ENCODE results near the gene CFAP57. TPM values are rescaled to one million over a fixed set of nuclear protein-coding genes. Genes with fewer than 3 reads are reported as not detected.

CFAP57 gene
- total RNA-seq, 1 donor from 2014 or later = 0.17 TPM

DNA sequence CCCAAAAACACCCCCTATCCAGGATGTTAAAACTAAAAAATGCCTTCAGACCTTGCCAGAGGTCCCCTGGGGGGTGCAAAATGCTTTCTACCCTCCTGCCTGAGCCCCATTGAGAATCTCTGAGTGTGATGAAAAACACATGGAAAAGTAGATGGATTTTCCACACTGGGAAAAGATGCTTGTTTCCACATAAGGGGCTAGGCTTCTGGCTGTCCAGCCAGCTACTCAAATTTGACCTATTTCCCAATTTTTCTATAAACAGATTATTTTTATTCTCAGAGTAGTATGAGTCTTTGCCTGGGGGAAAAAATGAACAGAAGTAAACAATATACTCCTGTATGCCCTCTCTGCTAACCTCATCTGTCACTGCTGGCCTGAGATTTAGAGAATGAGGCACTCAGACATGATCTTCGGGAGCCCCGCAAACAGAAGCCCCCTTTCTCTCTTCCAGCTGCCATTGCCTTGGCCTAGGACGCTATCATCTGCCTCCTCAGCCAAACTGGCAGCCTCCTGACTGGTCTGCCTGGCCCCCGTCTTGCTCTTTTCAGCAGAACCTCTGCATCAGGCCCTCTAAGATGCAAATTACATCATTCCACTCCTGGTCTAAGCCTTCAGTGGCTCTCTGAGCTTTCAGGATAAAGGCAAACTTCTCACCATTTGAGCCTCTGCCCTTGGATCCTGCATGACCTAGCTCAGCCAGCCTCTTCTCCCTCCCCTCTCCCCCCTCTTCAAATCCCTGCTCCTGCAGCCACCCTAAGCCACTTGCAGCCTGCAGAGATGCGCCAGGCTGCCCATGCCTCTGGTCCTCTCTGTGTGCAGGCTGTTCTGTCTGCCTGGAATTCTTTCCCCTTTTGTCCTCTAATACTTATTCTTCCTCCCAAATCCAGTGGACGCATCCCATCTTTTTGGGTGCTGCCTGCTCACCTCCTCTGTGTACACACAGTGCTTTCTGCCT is 58.0 kb downstream of the CFAP57 start:
- DNase-seq = no peak

DNA sequence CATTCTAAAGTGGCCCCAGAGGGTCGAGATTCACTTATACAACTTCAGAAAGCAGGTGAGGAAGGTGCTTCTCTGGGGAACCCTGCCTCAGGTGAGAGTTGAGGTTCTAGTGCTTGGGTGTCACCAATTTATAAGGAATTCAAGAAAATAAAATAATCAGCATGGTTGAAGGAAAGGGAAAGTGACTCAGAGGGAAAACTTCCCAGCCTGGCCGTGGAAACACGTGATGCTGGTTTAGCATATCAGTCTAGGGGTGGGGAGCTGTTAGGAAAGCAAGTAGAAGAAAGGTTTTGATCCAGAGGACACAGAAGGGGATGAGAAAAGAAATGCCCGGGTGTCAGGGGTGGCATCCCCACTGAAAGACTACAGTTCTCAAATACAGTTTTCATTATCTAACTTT is 59.9 kb downstream of the CFAP57 start:
- peak; percentile 87 for DNase-seq

- DNase-seq = peak; percentile 13
These were observed 60.4 kb downstream of the CFAP57 start for GRCh38 chr1:43232482-43232881.

- no peak for DNase-seq
These were observed 61.5 kb downstream of the CFAP57 start for GRCh38 chr1:43233631-43234030.

DNA sequence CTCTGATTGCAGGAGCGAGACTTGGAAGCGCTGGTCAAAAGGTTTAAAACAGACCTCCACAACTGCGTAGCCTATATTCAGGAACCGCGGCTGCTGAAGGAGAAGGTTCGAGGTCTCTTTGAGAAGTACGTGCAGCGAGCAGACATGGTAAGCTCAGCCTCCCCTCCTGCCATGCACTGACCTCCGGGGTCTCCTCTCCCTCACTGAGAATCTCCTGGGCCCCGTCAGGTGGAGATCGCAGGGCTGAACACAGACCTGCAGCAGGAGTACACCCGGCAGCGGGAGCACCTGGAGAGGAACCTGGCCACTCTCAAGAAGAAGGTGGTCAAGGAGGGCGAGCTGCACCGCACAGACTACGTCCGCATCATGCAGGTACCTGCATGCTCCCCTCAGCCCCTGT is 62.1 kb downstream of the CFAP57 start:
- DNase-seq = no peak

DNA sequence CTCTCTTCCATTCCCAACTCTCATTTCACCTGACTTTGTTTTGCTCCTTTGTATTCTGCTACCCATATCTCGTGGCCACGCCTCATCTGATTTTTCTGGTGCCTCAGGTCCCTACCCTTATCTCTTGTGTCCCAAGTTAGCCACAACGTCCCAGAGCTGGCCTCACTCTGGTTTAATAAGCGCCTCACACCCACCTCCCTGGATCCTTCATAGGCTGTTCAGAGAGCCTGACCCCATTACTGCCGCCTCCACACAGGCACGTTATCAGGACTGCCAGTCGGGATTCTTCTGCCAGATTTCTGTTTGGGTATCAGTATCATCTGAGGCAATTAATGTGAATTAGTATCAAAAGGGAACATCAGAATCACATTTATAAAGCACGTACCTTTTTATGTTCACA is 62.9 kb downstream of the CFAP57 start:
- DNase-seq = no peak

DNA sequence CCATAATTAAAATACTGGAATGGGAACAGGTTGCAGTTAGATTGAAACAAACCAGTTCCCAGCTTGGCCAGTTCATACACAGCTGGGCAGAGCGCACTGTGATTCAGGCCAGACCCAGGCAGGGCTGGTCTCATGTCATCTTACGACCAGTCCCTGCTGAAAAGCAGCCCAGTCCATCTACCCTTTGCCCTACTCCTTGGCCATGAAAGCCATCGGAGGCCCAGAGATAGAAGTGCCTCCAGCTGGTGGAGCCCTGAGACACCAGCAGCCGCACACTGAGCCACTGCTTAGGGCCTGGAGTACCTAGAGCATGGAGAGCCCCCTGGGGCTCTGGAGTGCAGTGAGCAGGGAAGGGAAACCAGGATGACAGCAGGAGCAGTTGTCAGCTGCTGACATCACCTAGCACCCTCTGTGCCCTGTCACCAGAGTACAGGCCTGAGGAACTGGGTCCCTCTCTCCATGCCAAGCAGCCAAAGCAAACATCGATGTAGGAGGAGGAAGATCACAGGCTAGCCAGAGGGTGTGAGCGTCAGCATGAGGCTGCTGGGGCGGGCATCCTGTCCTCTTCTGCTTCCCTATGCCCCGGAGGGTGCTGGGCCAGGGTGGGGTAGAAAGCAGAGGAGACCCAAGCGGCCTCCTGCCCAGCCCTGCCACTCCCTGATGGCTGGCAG is 63.5 kb downstream of the CFAP57 start:
- DNase-seq = no peak

- DNase-seq = no peak
These were observed 65.0 kb downstream of the CFAP57 start for GRCh38 chr1:43237121-43237520.

GRCh38 chr1:43238085-43238484 is 66.0 kb downstream of the CFAP57 start:
- peak; percentile 90 for DNase-seq

GRCh38 chr1:43238991-43239469 is 66.9 kb downstream of the CFAP57 start:
- no peak for DNase-seq

DNA sequence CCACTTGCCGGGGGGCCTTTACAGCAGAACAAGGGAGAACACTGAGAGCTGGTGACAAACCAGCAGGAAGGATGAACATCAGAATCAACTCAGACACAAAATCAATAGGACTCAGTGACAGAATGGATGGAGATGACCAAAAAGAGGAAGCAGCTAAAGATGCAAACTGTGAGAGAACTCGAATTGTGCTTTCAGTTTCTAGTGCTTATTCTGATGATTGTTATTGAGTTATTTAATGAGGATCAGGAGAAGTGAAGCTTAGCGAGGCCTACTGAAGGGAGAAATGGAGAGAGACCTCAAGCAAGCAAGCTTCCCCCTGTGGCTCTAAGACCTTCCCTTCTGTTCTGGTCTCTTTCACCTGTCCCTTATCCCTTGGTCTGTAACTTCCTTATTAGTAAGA is 67.4 kb downstream of the CFAP57 start:
- DNase-seq = no peak

- DNase-seq = peak; percentile 56
These were observed 69.3 kb downstream of the CFAP57 start for GRCh38 chr1:43241413-43241836.

DNA sequence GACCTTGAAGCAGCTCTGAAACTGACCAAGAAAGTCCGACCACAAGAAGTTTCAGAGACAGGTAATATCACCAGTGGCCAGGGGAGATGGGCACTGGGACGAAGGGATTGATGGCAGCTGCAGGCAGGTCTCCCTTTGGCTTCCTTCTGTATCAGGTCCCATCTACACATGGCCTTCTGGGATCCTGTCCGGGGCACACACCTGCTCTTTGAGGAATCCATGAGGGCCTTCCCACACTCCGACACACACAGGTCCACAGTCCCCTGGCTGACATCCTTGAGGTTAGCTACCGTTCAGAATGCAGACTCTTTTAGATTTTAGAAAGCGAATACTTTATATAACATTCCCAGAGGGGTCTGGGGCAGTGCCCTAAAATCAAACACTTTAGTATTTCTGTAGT is 71.2 kb downstream of the CFAP57 start:
- no peak for DNase-seq

GRCh38 chr1:43246466-43247213 is 74.5 kb downstream of the CFAP57 start:
- DNase-seq = no peak

- DNase-seq = no peak
These were observed 75.3 kb downstream of the CFAP57 start for GRCh38 chr1:43247256-43247921.

- DNase-seq = no peak
These were observed 78.2 kb downstream of the CFAP57 start for GRCh38 chr1:43250351-43250761.

GRCh38 chr1:43251024-43251423 is 78.9 kb downstream of the CFAP57 start:
- DNase-seq = no peak

GRCh38 chr1:43252225-43252624 is 80.1 kb downstream of the CFAP57 start:
- DNase-seq = no peak

- DNase-seq = no peak
These were observed 81.0 kb downstream of the CFAP57 start for GRCh38 chr1:43253173-43253572.

DNA sequence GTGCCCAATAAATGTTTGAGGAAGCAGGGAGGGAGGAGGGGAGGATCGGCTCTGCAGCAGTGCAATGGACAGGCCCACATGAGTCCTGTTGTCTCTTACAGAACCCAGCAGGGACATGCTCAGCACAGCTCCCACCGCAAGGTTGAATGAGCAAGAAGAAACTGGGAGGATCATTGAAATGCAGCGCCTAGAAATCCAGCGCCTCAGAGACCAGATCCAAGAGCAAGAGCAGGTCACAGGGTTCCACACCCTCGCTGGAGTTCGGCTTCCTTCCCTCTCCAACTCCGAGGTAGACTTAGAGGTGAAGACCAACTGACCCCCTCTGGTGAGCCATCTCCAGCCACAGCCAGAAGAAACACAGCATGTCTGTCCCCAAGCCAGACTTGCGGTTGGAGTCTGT is 81.7 kb downstream of the CFAP57 start:
- DNase-seq = no peak

DNA sequence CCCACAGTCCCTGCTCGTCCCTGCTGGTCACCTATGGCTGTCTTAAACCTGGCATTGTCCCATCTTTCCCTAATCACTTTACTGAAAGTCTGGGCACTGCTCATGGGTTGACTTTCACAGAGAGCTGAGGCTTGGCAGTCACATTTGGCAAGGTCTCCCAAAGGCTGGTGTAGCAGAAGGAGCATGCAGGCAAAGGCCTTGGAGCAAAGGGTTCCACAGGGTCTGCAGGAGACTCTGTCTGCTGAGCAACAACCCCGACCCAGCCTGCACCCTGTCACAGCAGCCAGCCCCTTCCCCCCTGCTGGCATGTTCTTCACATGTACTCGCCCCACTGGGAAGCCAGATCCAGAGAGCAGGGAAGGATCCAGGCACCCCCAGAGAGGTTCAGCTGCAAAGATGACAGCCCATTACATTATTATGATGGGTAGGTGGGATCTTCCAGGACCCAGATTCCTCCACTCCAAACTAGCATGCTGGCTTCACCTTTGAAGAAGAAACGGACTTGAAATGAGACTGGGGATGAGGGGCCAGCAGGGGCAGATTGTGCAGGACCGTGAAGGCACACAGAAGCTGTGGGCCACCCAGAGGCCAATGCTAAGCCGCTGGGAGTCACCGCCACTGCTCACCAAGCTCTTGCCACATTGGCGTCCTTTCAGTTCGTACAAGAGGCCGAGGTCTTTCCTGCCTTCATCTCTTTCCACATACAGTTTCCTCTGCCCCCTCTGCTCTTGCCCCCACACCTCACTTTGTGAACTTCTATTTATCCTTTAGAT is 83.5 kb downstream of the CFAP57 start:
- no peak for DNase-seq
